Nephron progenitor cell (in vitro differentiated cells): ENCODE data around the gene ETV5.

Source experiments
- DNase-seq: peaks from one replicate; pipeline ENCODE4 v3.0.0; 2021
- H3K27ac Mint-ChIP-seq: 2 replicates; pipeline ENCODE4 v1.8.0; 2021; ENCODE audit warnings: mild to moderate bottlenecking, moderate library complexity, mixed read lengths
- H3K27me3 Mint-ChIP-seq: 2 replicates; pipeline ENCODE4 v1.8.0; 2021; ENCODE audit warnings: mild to moderate bottlenecking, low read depth, mixed read lengths; ENCODE audit not compliant: poor library complexity
- H3K36me3 Mint-ChIP-seq: 2 replicates; pipeline ENCODE4 v1.8.0; 2021; ENCODE audit warnings: low read depth, mixed read lengths
- H3K4me1 Mint-ChIP-seq: 2 replicates; pipeline ENCODE4 v1.8.0; 2021; ENCODE audit warnings: mixed read lengths
- H3K4me3 Mint-ChIP-seq: 2 replicates; pipeline ENCODE4 v1.8.0; 2021; ENCODE audit warnings: mild to moderate bottlenecking, moderate library complexity, mixed read lengths
- H3K9me3 Mint-ChIP-seq: 2 replicates; pipeline ENCODE4 v1.8.0; 2021; ENCODE audit warnings: mild to moderate bottlenecking, moderate library complexity, mixed read lengths
- TF ChIP-seq, protein P1 (sequence below): fragments of 200-600 bp; sonication (generic); IDR thresholded peaks from 2 replicates; pipeline ENCODE4 v1.5.0; 2021; ENCODE audit warnings: antibody characterized with exemption

The ETV5 gene

DNA sequence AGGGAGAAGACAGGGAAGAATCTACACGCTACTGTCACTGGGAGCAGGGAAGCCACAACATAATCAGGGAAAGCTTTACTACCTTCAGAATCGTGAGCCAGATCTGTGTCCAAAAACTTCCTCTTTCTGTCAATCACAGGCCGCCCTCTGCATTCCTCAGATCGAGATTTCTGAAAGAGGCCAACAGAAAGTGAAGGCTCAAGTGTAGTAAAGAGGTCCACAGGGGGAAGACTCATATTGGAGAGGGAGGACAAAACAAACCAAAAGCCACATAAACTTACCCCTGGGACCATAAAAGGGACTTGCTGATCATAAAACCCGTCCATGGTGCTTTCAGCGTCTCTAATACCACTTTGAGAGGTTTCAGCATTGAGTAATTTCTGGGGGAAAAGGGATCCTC lies 3.3 kb downstream of the ETV5 start:
- no peaks in the 10 kb centered on the region for H3K27me3 Mint-ChIP-seq
- peak overlapping the region; percentile 78 for H3K4me3 Mint-ChIP-seq
- DNase-seq = no peak
- H3K27ac Mint-ChIP-seq = peak overlapping the region; percentile 98
- no peaks in the 10 kb centered on the region for H3K9me3 Mint-ChIP-seq
- TF ChIP-seq, protein P1, sequence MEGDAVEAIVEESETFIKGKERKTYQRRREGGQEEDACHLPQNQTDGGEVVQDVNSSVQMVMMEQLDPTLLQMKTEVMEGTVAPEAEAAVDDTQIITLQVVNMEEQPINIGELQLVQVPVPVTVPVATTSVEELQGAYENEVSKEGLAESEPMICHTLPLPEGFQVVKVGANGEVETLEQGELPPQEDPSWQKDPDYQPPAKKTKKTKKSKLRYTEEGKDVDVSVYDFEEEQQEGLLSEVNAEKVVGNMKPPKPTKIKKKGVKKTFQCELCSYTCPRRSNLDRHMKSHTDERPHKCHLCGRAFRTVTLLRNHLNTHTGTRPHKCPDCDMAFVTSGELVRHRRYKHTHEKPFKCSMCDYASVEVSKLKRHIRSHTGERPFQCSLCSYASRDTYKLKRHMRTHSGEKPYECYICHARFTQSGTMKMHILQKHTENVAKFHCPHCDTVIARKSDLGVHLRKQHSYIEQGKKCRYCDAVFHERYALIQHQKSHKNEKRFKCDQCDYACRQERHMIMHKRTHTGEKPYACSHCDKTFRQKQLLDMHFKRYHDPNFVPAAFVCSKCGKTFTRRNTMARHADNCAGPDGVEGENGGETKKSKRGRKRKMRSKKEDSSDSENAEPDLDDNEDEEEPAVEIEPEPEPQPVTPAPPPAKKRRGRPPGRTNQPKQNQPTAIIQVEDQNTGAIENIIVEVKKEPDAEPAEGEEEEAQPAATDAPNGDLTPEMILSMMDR = no peak
- H3K4me1 Mint-ChIP-seq = peaks cover 70% of the 10 kb centered on the region
- peaks cover 27% of the 10 kb centered on the region for H3K36me3 Mint-ChIP-seq

DNA sequence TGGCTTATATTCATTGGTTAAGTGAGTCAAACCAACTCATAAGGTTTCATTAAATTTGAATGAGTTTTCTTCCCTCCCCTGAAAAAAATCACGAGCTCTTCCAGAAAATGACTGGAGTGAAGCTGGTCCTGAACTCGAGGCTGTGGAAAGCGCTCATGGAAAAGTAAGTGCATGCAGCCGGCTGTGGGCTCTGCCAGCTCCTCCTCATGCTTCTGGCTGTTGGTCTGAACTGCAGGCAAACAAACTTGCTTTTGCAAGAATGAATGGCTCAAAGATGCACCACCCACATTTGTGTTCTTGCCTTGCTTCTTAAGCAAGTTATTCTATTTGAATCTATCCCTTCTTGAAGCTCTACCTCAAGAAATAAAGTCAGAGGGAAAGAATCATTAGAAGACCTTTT lies 6.2 kb downstream of the ETV5 start:
- peak overlapping the region; percentile 77 for H3K27ac Mint-ChIP-seq
- TF ChIP-seq, protein P1 = no peak
- peaks cover 27% of the 10 kb centered on the region for H3K36me3 Mint-ChIP-seq
- H3K4me1 Mint-ChIP-seq = peaks cover 89% of the 10 kb centered on the region
- peak overlapping the region; percentile 51 for H3K4me3 Mint-ChIP-seq
- H3K9me3 Mint-ChIP-seq = no peaks in the 10 kb centered on the region
- DNase-seq = no peak
- H3K27me3 Mint-ChIP-seq = no peaks in the 10 kb centered on the region

DNA sequence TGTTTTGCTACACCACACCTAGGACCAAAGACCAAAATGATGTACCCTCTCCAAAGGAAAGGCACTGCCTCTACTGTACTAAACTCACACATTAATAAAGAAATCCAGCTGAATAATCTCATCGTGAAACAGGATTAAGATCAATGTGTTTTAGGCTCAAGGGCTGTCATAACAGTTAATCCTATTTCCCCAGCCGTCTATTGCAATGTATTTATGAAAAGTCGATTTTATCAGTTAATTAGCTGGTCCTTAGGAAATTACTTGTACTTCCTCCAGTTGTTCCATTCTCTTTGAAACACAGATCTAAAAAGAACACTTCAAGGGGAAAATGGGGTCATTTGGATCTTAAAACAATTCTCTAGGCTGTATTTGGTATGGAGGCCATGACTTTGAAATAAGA lies 8.5 kb downstream of the ETV5 start:
- H3K4me3 Mint-ChIP-seq = no peak overlapping the region
- peaks cover 26% of the 10 kb centered on the region for H3K36me3 Mint-ChIP-seq
- peaks cover 92% of the 10 kb centered on the region for H3K4me1 Mint-ChIP-seq
- DNase-seq = no peak
- H3K27me3 Mint-ChIP-seq = no peaks in the 10 kb centered on the region
- no peaks in the 10 kb centered on the region for H3K9me3 Mint-ChIP-seq
- TF ChIP-seq, protein P1 = no peak
- H3K27ac Mint-ChIP-seq = peak overlapping the region; percentile 22

DNA sequence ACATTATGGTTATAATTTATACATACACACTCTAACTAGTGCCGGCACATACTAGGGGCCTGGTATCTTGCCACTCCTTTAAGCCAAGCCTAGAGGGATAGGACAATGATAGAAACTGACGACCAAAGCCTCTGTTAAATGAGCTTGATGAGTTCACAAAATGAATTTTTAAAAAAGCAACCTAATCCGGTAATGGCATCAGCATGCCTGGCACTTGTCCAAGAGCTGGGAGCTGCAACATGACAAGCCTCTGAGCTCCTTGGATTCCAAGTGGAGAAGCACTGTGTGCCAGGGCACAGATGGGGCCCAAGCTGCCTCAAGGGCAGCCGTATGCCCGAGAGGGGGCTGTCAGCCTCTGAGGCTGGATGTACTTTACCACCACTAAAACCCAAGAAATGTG lies 9.7 kb downstream of the ETV5 start:
- TF ChIP-seq, protein P1 = no peak
- Mint-ChIP-seq H3K27me3 (no peaks in the 10 kb centered on the region), H3K9me3 (no peaks in the 10 kb centered on the region), H3K36me3 (peaks cover 32% of the 10 kb centered on the region), H3K4me1 (peaks cover 95% of the 10 kb centered on the region), H3K27ac (peak overlapping the region; percentile 96), H3K4me3 (peak overlapping the region; percentile 87)
- DNase-seq = no peak

DNA sequence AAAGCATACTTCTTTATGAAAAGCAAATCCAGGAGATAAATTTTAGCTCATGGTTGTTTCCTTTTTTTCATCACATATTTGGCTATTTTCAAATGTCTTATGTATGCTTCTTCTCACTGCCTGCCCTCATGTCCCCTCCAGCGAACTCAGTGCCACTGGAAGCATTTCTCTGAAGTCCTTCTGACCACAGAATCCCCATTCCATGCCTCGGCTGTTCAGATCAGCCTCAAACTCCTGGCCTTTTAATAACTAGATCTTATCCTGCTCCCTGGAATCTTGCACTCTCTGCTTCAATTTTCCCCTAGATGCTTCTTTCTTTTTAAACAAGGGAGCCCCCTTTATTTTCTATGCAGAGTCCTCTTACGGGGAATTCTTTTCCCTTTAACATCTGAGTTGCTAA lies 10.1 kb downstream of the ETV5 start:
- DNase-seq = no peak
- Mint-ChIP-seq H3K27me3 (no peaks in the 10 kb centered on the region), H3K9me3 (no peaks in the 10 kb centered on the region), H3K4me1 (peaks cover 95% of the 10 kb centered on the region), H3K4me3 (peak overlapping the region; percentile 87), H3K36me3 (peaks cover 32% of the 10 kb centered on the region), H3K27ac (peak overlapping the region; percentile 96)
- TF ChIP-seq, protein P1 = no peak

DNA sequence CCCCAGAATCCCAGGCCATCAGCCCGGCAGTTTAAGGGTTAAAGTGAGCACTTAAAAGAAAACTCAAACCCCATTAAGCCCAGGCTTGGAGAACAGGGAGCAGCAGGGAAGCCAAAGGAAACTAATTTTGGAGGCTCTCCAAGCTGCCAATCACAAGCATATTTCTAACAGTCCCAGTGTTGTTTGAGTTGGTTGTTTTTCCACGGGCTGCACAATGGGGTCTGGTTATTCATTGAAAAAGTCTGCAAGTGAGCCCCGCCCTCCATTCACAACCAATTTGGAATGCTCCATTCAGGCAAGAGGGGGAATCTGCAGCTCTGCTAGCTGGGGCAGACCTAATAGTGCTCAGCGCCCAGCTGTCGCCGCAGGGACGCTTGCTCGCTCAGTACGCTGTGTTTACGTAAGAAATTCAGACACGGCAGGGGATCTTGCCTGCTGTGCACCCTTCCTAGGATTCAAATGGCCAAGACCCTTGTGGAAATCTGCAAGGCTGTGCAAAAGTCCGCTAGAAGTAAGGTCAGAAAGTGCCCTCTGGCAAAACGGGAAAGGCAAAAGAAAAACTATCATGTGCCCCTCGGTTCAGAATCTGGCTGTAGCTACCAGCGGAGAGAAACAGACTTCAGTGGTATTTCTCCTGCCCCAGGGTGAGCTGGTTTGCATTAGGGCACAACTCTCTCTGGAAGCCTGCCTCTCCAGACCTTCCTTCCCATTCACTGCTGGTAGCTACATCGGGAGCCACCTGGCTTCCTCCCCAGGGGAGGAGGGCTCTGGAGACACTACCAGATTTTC lies 11.0 kb downstream of the ETV5 start:
- no peaks in the 10 kb centered on the region for H3K9me3 Mint-ChIP-seq
- H3K27ac Mint-ChIP-seq = peak overlapping the region; percentile 96
- DNase-seq = peak; percentile 71
- peaks cover under 1% of the 10 kb centered on the region for H3K27me3 Mint-ChIP-seq
- H3K4me1 Mint-ChIP-seq = peaks cover 95% of the 10 kb centered on the region
- TF ChIP-seq, protein P1 = no peak
- H3K4me3 Mint-ChIP-seq = peak overlapping the region; percentile 87
- H3K36me3 Mint-ChIP-seq = peaks cover 40% of the 10 kb centered on the region
